ENCODE data around the gene PARD3B.
"Not testable (repeated sequence)": the region's sequence is repeated elsewhere in the genome, so short reads cannot be mapped to it uniquely, and the experiment has no call there.

The PARD3B gene

DNA sequence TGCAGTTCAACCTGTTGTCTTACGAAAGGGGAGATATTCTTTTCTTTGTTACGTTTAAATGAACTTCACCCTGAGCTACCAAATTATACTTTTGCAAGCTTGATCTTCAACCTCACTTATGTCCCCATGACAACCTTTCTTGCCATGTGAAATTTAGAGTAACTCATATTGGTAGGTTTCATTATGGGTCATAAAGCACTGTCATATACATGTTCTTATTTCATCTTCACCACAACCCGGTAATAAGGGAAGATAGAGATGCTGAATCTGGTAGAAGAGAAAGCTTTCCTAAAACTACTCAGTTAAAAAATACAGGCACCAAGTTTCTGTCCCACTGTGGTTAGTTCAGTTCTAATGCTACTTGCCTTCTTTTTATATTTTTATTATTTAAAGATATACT, 928.5 kb downstream of the PARD3B start:
- no peak for DNase-seq (ENCODE audit: low read depth)

DNA sequence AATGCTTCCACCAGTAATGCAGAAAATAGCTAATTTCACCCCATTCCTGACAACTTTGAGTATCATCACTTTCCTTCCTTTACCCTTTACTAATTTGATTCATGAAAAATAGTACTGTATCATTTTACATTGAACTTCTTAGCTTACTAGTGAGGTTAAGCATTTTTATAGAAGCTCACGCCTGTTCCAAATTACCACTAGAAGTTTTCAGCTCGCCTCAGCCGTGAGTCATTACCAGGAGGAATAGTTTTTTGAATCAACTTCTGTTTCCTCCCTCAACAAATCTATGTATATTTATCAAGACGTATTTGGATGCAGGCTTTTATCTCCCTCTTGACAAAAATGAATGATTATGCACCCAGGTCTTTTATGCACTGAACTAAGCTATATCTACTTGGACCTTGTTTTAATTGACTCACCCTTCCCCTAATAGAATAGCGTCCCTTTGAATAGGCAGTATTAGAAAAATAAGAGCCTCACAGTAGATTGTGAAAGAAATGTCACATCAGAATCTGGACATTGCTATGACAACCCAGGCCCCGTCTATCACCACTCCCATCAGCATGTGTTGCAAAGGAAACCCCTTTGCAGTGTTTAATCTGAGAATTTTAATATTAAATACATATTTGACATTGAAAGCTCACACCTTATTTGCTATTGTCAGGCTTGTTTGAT, 929.6 kb downstream of the PARD3B start:
- no peak for DNase-seq (ENCODE audit: low read depth)

- no peak for DNase-seq (ENCODE audit: low read depth)
Observed at GRCh38 chr2:205475416-205475768, 930.1 kb downstream of the PARD3B start.

DNA sequence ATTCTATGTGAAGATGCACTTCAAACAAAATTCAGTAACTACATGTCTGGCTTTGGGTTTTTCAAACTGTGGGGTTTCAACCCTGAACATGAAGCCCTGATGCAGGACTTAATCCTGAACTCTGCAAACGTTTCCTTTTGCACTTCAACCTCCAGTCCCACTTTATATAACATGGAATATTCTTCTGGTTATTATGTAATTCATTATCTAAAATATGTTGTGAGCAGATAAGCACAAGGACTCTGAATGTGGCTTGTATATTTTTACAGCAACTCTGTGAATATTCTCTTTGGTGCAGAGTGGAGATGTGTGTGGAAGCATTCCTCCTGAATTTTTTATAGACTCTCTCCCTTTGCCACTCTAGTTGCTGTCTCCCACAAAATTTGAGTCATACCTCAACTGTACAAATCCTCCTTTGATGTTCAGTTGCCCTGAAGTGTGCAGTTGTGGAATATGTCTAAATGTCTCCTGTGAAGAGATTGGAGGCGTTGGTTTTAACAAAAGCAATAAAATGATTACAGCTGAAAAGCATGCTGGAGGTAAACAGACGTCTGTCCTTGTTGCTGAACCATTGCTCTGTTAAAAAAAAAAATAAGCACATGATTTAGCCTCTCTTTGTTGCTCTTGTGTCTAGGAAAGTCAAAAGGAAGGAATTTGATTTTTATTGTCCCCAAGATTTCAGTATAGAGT, 931.9 kb downstream of the PARD3B start:
- DNase-seq (ENCODE audit: low read depth), result no peak

GRCh38 chr2:205481861-205482260, 936.6 kb downstream of the PARD3B start:
- no peak for DNase-seq (ENCODE audit: low read depth)

DNA sequence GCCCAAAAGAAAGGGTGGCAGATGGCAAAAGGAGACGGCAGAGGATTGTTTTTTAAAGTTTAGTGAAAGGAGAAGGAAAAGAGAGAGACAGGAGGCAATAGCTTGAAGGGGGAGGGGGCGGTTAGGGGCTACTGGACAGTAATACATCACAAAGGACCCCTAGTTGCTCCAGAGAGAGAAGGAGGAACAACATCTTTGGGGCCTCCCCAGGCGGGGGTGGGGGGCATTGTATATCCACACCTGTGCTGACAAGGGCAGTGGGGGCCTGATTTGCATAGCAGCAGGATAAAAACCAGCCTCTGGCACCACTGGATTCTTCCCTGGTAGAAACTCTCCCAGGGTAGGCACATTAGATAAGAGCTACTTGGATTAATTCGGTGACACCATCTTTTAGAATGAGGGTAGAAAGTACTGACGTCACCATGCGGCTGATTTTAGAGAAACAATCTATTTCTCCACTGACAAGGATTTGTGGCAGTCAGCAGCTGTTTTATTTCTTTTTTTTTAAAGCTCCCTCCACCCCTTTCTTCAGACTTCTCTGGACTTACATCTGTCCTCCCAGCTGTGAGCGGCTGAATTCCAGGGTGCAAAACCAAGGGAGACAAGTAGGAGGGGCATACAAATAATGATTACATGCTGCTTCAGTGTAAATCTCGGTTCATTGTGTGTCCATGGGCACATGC, 937.3 kb downstream of the PARD3B start:
- no peak for DNase-seq (ENCODE audit: low read depth)

- no peak for DNase-seq (ENCODE audit: low read depth)
Observed at GRCh38 chr2:205483095-205483494, 937.8 kb downstream of the PARD3B start.

DNA sequence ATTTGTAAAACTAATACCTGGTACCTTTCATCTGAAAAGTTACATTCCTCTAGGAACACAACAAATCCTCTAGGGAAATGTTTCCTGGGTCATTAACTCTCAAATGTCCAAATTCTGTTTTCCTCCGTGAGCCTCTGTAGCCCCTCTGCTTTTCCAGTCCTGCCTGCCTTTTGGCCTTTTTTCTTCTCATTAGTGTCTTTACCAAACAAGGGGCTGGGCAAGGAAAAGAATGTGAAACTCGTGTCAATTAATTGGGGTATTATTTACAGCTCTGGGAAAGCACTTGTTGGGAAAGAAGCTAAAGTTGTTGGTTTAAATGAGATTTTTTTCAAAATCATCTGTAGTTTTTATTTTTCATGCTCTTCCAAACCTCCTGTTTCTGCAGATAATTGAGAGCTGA, 938.9 kb downstream of the PARD3B start:
- DNase-seq (ENCODE audit: low read depth), result no peak

DNA sequence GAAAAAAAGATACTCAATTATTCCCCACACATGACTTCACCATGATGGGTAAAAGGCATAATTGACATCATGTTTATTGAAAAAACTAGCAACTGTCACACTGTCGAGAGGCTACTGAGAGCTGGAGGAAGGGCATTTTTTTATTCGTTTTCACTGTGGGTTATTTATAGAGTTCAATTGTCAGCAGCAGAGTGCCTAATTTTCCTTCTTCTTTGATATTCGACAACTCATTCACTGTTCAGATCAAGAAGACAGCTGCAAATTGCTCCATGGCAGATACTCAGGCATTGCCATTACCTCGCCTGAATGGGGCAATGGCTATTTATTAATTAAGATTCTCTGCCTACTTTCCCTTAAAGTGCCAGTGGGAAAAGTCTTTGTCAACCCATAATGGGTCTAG, 939.5 kb downstream of the PARD3B start:
- no peak for DNase-seq (ENCODE audit: low read depth)

DNA sequence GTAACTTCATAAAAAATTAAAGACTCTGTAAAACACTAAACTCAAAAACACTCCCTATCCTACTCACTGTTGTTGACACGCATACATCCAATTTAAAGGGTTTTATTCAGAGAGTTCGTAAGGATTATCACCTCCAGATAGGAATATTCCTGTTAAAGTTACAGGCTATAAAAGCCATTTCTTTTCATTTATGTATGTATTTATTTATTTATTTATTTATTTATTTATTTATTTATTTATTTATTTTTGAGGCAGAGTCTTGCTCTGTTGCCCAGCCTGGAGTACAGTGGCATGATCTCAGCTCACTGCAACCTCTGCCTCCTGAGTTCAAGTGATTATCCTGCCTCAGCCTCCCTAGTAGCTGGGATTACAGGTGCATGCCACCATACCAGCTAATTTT, 948.3 kb downstream of the PARD3B start:
- DNase-seq (ENCODE audit: low read depth), result not testable (repeated sequence)

GRCh38 chr2:205494537-205495235, 949.4 kb downstream of the PARD3B start:
- no peak for DNase-seq (ENCODE audit: low read depth)

DNA sequence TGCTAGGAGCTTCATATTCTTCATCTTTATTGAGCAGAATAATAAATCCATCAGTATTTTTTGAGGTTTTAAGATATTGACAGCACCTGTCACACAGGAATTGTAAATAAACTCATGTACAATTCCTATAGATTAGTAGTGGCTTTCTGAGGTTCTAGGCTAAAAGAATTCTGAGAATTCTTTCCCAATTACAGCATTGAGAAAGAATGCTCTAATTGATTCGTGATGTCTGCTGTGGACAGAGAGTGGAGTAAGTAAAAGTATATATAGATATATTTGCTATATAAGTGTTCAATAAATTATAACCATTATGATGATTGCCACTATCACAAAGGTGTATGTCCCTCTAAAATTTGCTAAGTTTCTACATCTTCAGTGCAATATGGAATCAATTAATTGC, 950.5 kb downstream of the PARD3B start:
- DNase-seq (ENCODE audit: low read depth), result no peak

GRCh38 chr2:205496370-205496769, 951.1 kb downstream of the PARD3B start:
- DNase-seq (ENCODE audit: low read depth), result no peak

GRCh38 chr2:205496772-205497171, 951.5 kb downstream of the PARD3B start:
- no peak for DNase-seq (ENCODE audit: low read depth)

GRCh38 chr2:205499006-205499405, 953.7 kb downstream of the PARD3B start:
- DNase-seq (ENCODE audit: low read depth), result no peak

DNA sequence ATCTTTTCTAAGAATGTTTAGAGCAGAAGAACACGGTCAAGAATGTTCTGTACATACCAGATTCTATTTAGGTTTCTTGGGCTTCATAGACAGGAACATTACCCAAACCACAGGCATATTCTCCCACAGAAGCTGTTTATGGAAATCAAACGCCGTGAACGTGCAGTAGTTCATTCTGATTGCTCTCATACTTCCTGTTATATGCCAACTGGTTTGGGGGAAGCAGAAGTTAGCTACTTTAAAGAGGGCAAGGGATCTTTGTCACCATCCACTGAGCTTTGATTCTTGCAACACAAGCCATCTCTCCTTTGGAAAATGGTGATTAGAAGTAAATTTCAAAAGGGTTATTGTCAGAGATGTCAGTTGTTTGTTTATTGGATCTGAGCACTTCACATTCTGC, 954.8 kb downstream of the PARD3B start:
- DNase-seq (ENCODE audit: low read depth), result no peak

GRCh38 chr2:205500951-205501350, 955.7 kb downstream of the PARD3B start:
- DNase-seq (ENCODE audit: low read depth), result no peak

DNA sequence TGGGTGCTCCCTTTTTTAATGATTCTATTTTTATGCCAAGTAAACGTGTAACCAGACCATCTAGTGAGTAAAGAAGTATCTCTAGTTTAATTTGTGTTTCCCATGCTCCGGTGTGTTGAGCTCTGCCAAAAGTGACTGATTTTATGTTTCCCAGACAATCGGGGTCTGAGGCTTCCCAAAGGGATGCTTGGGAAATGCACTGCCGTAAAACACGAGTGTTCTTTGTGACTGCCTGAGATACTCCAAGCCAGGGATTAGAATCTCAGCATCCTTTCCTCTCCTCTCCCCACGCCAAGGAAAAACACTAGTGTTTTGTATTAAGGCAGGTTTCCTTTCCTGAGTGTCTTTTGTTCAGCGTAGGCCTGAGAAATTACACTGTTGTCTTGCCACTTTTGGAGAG, 956.6 kb downstream of the PARD3B start:
- no peak for DNase-seq (ENCODE audit: low read depth)

- DNase-seq (ENCODE audit: low read depth), result no peak
Observed at GRCh38 chr2:205505371-205505770, 960.1 kb downstream of the PARD3B start.

DNA sequence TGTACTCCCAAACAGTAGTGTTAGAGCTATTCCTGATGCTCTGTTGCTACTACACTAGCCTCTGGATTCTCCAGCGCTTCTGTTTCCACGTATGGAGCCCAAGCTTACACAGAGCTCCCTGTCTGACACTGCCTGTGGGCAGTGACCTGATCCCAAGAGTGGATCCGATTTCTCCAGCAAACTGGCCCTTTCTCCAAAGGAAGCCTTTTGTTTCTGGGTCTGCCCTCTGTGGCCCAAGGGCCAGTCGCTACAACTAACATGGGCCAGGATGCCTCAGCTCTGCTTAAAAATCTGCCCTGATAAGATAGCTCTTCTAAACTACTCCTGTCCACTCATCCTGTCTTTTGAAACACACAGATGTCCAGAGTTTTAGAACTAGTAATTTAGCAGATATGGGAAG, 964.4 kb downstream of the PARD3B start:
- no peak for DNase-seq (ENCODE audit: low read depth)

GRCh38 chr2:205510345-205510744, 965.1 kb downstream of the PARD3B start:
- no peak for DNase-seq (ENCODE audit: low read depth)

DNA sequence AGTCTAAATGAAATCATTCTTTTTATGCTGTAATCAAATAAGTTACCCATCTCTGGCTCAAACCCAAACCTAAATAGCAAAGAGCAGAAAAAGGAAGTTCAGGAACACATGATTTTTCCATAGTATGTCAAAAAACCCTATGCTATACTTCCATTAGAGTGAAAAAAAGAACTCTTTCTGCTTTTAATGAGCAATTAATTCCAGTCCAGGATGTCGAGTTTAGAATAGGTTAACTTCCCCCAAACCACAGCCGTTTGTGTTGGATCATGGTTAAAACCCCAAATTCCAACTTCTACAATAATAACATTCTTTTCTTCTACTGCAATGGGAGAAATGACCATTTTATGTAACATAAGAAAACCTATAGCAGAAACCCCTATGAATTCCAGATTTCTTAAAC, 965.9 kb downstream of the PARD3B start:
- DNase-seq (ENCODE audit: low read depth), result no peak

- DNase-seq (ENCODE audit: low read depth), result no peak
Observed at GRCh38 chr2:205511641-205512040, 966.4 kb downstream of the PARD3B start.
